ENCODE results near the gene CRYBG3. TPM values are rescaled to one million over a fixed set of nuclear protein-coding genes. Genes with fewer than 3 reads are reported as not detected.

CRYBG3 gene
- total RNA-seq, 4 donors from 2014 or later: 27.9 to 35.4 (median 31.9) TPM

DNA sequence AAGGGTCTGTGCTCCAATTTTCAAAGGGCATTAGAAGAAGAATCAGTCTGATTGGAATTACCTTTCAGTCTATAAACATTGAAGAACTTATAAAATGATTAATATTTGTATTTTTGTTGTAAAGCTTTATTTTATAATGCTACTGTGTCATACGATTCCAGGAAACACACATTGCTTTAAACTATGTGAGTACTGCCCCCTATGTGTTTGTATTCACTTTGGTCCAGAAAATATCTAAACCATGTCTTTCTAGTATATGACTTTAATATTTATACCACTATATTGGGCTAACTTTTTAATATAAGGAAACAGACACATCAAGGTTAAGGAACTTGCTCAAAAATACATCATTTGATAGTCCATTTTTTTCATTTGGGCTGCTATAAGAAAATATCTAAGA, 153.7 kb downstream of the CRYBG3 start:
- no peak overlapping the region for H3K4me3 ChIP-seq (ENCODE audit: low read depth, poor library complexity, severe bottlenecking)
- TF ChIP-seq POLR2A (IDR thresholded peaks at IDR 0.05) (no peak), CTCF (IDR thresholded peaks at IDR 0.05) (no peak)
- intact Hi-C loops (cut with DNase I; ENCODE audit: low total_unique reads): no loop called here
- 84 to 86% methylated on average over 1 of the region's 1 CpG for WGBS, 2 donors
- no peak for DNase-seq (ENCODE audit: low spot score in 2 of 2)

DNA sequence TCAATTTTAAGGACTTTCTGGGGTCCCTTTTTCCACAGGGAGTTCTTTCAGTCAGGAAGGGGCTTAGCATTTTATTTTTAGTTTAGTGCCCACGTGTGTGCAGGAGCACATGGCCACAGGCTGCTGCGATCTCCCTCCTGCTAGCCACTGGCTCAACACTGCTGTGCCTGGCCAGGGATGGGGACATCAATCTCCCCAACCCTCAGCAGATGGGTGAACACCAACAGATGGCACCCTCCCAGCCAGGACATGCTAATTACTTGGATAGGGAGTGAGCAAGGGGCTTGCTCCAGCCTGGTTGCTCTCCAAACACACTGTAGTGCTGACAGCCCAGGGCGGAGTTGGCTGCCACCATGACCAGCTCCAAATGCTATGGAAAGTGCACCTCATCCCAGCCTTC, 157.8 kb downstream of the CRYBG3 start:
- WGBS, 2 donors: 86 to 94% methylated on average over 3 of the region's 3 CpGs
- H3K4me3 ChIP-seq (ENCODE audit: low read depth, poor library complexity, severe bottlenecking): no peak overlapping the region
- no peak for DNase-seq (ENCODE audit: low spot score in 2 of 2)
- intact Hi-C loops (cut with DNase I; ENCODE audit: low total_unique reads): no loop called here
- TF ChIP-seq POLR2A (IDR thresholded peaks at IDR 0.05) (no peak), CTCF (IDR thresholded peaks at IDR 0.05) (no peak)

GRCh38 chr3:97981886-97982285, 160.1 kb downstream of the CRYBG3 start:
- 58 to 63% methylated on average over 3 of the region's 3 CpGs for WGBS, 2 donors

GRCh38 chr3:97983933-97984491, 162.2 kb downstream of the CRYBG3 start:
- no peak for DNase-seq (ENCODE audit: low spot score in 2 of 2)
- WGBS, 2 donors: 25 to 38% methylated on average over 2 of the region's 2 CpGs
- TF ChIP-seq CTCF (IDR thresholded peaks at IDR 0.05) (no peak), POLR2A (IDR thresholded peaks at IDR 0.05) (no peak)
- H3K4me3 ChIP-seq (ENCODE audit: low read depth, poor library complexity, severe bottlenecking): no peak overlapping the region
- intact Hi-C loops (cut with DNase I; ENCODE audit: low total_unique reads): no loop called here

More at GRCh38 chr3:97981886-97982285, 160.1 kb downstream of the CRYBG3 start:
- TF ChIP-seq POLR2A (IDR thresholded peaks at IDR 0.05) (no peak), CTCF (IDR thresholded peaks at IDR 0.05) (no peak)
- H3K4me3 ChIP-seq (ENCODE audit: low read depth, poor library complexity, severe bottlenecking): no peak overlapping the region
- no peak for DNase-seq (ENCODE audit: low spot score in 2 of 2)
- intact Hi-C loops (cut with DNase I; ENCODE audit: low total_unique reads): no loop called here

DNA sequence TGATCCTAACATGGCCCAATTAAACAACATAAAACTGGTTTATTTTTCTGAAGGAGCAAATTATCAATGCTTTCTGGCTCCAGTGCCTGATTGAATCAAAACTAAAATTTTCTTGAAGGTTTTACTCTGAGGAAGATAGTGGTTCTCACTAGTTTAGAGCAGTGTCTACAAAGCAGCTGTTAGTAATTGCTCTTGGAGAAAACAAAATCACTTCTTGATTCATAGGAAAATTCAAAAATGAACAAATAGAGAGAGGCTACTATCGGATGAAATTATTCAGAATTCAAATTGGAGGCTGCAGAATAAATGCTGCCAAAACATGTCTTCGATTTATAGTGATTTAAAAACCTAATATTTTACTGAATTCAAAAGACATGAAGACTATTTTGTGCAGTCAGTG, 165.5 kb downstream of the CRYBG3 start:
- 69 to 76% methylated on average over 2 of the region's 2 CpGs for WGBS, 2 donors
- H3K4me3 ChIP-seq (ENCODE audit: low read depth, poor library complexity, severe bottlenecking): no peak overlapping the region
- DNase-seq (ENCODE audit: low spot score in 2 of 2): no peak
- intact Hi-C loops (cut with DNase I; ENCODE audit: low total_unique reads): no loop called here
- TF ChIP-seq POLR2A (IDR thresholded peaks at IDR 0.05) (no peak), CTCF (IDR thresholded peaks at IDR 0.05) (no peak)
